ENCODE measurements around the gene GPSM3. TPM values are rescaled to one million over a fixed set of nuclear protein-coding genes. Genes with fewer than 3 reads are reported as not detected.

Gene GPSM3
- total and polyA plus RNA-seq, 4 donors = 8.1 to 145 (median 47.3) TPM

GRCh38 chr6:32177183-32177787 lies 15.2 kb downstream of the GPSM3 start:
- Histone ChIP-seq H3K4me1 (ENCODE audit: control insufficient read depth in 5 of 5, insufficient read depth in 5 of 5, low read length in 5 of 5) (peaks cover 11 to 48% (median 25%) of the 10 kb centered on the region in 5 donors), H3K27me3 (ENCODE audit: control insufficient read depth in 3 of 3, insufficient read depth in 3 of 3, low read length in 2 of 3) (no peaks in the 10 kb centered on the region), H3K9me3 (ENCODE audit: control insufficient read depth in 4 of 4, insufficient read depth in 3 of 4, low read length in 3 of 4) (no peaks in the 10 kb centered on the region), H3K4me3 (peak overlapping the region; percentile 15), H3K9ac (ENCODE audit: insufficient read depth in 1 of 2, low read length in 2 of 2) (peak overlapping the region; percentile 74 to 76), H3K27ac (ENCODE audit: low read depth in 1 of 2, low read length in 1 of 2) (peak overlapping the region; percentile 88 to 95), H3K36me3 (ENCODE audit: control insufficient read depth in 4 of 4, insufficient read depth in 4 of 4, low read length in 4 of 4) (peaks cover 0 to 12% (median 9%) of the 10 kb centered on the region in 4 donors)
- no peak for DNase-seq
- TF ChIP-seq, protein P1, sequence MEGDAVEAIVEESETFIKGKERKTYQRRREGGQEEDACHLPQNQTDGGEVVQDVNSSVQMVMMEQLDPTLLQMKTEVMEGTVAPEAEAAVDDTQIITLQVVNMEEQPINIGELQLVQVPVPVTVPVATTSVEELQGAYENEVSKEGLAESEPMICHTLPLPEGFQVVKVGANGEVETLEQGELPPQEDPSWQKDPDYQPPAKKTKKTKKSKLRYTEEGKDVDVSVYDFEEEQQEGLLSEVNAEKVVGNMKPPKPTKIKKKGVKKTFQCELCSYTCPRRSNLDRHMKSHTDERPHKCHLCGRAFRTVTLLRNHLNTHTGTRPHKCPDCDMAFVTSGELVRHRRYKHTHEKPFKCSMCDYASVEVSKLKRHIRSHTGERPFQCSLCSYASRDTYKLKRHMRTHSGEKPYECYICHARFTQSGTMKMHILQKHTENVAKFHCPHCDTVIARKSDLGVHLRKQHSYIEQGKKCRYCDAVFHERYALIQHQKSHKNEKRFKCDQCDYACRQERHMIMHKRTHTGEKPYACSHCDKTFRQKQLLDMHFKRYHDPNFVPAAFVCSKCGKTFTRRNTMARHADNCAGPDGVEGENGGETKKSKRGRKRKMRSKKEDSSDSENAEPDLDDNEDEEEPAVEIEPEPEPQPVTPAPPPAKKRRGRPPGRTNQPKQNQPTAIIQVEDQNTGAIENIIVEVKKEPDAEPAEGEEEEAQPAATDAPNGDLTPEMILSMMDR (IDR thresholded peaks at IDR 0.05; ENCODE audit: control extremely low read depth, extremely low read depth) = no peak
- 0% methylated on average over 19 to 20 of the region's 20 CpGs for WGBS, 2 donors
- no peak for ATAC-seq (ENCODE audit: insufficient read depth, low FRiP score)

GRCh38 chr6:32176476-32177182 lies 15.8 kb downstream of the GPSM3 start:
- Histone ChIP-seq H3K36me3 (ENCODE audit: control insufficient read depth in 4 of 4, insufficient read depth in 4 of 4, low read length in 4 of 4) (peaks cover 0 to 10% (median 6%) of the 10 kb centered on the region in 4 donors), H3K9me3 (ENCODE audit: control insufficient read depth in 4 of 4, insufficient read depth in 3 of 4, low read length in 3 of 4) (no peaks in the 10 kb centered on the region), H3K27me3 (ENCODE audit: control insufficient read depth in 3 of 3, insufficient read depth in 3 of 3, low read length in 2 of 3) (no peaks in the 10 kb centered on the region), H3K9ac (ENCODE audit: insufficient read depth in 1 of 2, low read length in 2 of 2) (peak overlapping the region; percentile 74 to 76), H3K27ac (ENCODE audit: low read depth in 1 of 2, low read length in 1 of 2) (peak overlapping the region; percentile 88 to 95), H3K4me3 (no peak overlapping the region), H3K4me1 (ENCODE audit: control insufficient read depth in 5 of 5, insufficient read depth in 5 of 5, low read length in 5 of 5) (peaks cover 7 to 48% (median 25%) of the 10 kb centered on the region in 5 donors)
- ATAC-seq (ENCODE audit: insufficient read depth, low FRiP score) = no peak
- TF ChIP-seq, protein P1 (IDR thresholded peaks at IDR 0.05; ENCODE audit: control extremely low read depth, extremely low read depth) = no peak
- WGBS, 2 donors = 17 to 27% methylated on average over 5 of the region's 5 CpGs
- DNase-seq = no peak

- Histone ChIP-seq H3K4me1 (ENCODE audit: control insufficient read depth in 5 of 5, insufficient read depth in 5 of 5, low read length in 5 of 5) (peaks cover 4 to 48% (median 25%) of the 10 kb centered on the region in 5 donors), H3K27ac (ENCODE audit: low read depth in 1 of 2, low read length in 1 of 2) (peak within 1 kb of the TSS; percentile 88 to 95), H3K9me3 (ENCODE audit: control insufficient read depth in 4 of 4, insufficient read depth in 3 of 4, low read length in 3 of 4) (no peaks in the 10 kb centered on the region), H3K4me3 (peak within 1 kb of the TSS; percentile 63), H3K36me3 (ENCODE audit: control insufficient read depth in 4 of 4, insufficient read depth in 4 of 4, low read length in 4 of 4) (peaks cover 0 to 11% (median 6%) of the 10 kb centered on the region in 4 donors), H3K9ac (ENCODE audit: insufficient read depth in 1 of 2, low read length in 2 of 2) (peak within 1 kb of the TSS; percentile 79 to 84), H3K27me3 (ENCODE audit: control insufficient read depth in 3 of 3, insufficient read depth in 3 of 3, low read length in 2 of 3) (no peaks in the 10 kb centered on the region)
- peak; percentile 71 for ATAC-seq (ENCODE audit: insufficient read depth, low FRiP score)
- 1% methylated on average over 22 to 27 of the region's 27 CpGs for WGBS, 2 donors
- DNase-seq = peak; percentile 98 to 99 (median 98)
- TF ChIP-seq, protein P1 (IDR thresholded peaks at IDR 0.05; ENCODE audit: control extremely low read depth, extremely low read depth) = no peak
Observed at GRCh38 chr6:32175711-32176475, 16.6 kb downstream of the GPSM3 start, which contains the start of gene AGPAT1. AGPAT1 (minus strand) TSS chr6:32176084; CDS start chr6:32171496, 4,588 bp downstream.

Measured in lung (tissue), 12 donors.